Measurements from ENCODE around the gene PRR3.

The PRR3 gene

GRCh38 chr6:30537931-30538330 is 19.2 kb upstream of the PRR3 start:
- no peak for DNase-seq (ENCODE audit: low read depth, low spot score)

GRCh38 chr6:30541515-30542403 is 15.3 kb upstream of the PRR3 start:
- DNase-seq (ENCODE audit: low read depth, low spot score) = peak; percentile 72

- no peak for DNase-seq (ENCODE audit: low read depth, low spot score)
These were observed 14.7 kb upstream of the PRR3 start for GRCh38 chr6:30542404-30542725.

- DNase-seq (ENCODE audit: low read depth, low spot score) = no peak
These were observed 14.2 kb upstream of the PRR3 start for GRCh38 chr6:30542915-30543314.

- DNase-seq (ENCODE audit: low read depth, low spot score) = no peak
These were observed 13.3 kb upstream of the PRR3 start for GRCh38 chr6:30543821-30544220.

GRCh38 chr6:30544666-30545272 is 12.3 kb upstream of the PRR3 start:
- no peak for DNase-seq (ENCODE audit: low read depth, low spot score)

GRCh38 chr6:30547454-30547853 is 9.6 kb upstream of the PRR3 start:
- DNase-seq (ENCODE audit: low read depth, low spot score) = no peak

GRCh38 chr6:30548375-30548774 is 8.7 kb upstream of the PRR3 start:
- DNase-seq (ENCODE audit: low read depth, low spot score) = no peak

- no peak for DNase-seq (ENCODE audit: low read depth, low spot score)
These were observed 2.7 kb upstream of the PRR3 start for GRCh38 chr6:30554404-30554803.

GRCh38 chr6:30554962-30555815 is 1.9 kb upstream of the PRR3 start:
- DNase-seq (ENCODE audit: low read depth, low spot score) = no peak

GRCh38 chr6:30555816-30556065 is 1.4 kb upstream of the PRR3 start:
- DNase-seq (ENCODE audit: low read depth, low spot score) = no peak

- DNase-seq (ENCODE audit: low read depth, low spot score) = peak; percentile 97
These were observed 809 bp upstream of the PRR3 start, which contains the start of gene GNL1 for GRCh38 chr6:30556066-30556905. GNL1 (minus strand) TSS chr6:30556489; CDS start chr6:30556203, 286 bp downstream.

- DNase-seq (ENCODE audit: low read depth, low spot score) = peak; percentile 36
These were observed 537 bp downstream of the PRR3 start for GRCh38 chr6:30557683-30557981.

GRCh38 chr6:30560930-30561329 is 3.8 kb downstream of the PRR3 start:
- no peak for DNase-seq (ENCODE audit: low read depth, low spot score)

GRCh38 chr6:30562470-30563425 is 5.7 kb downstream of the PRR3 start:
- DNase-seq (ENCODE audit: low read depth, low spot score) = no peak

- DNase-seq (ENCODE audit: low read depth, low spot score) = no peak
These were observed 7.0 kb downstream of the PRR3 start for GRCh38 chr6:30564114-30564513.

- no peak for DNase-seq (ENCODE audit: low read depth, low spot score)
These were observed 8.7 kb downstream of the PRR3 start for GRCh38 chr6:30565772-30566171.

- DNase-seq (ENCODE audit: low read depth, low spot score) = no peak
These were observed 11.2 kb downstream of the PRR3 start for GRCh38 chr6:30568245-30568644.

- no peak for DNase-seq (ENCODE audit: low read depth, low spot score)
These were observed 13.2 kb downstream of the PRR3 start for GRCh38 chr6:30570263-30570662.

- DNase-seq (ENCODE audit: low read depth, low spot score) = no peak
These were observed 13.6 kb downstream of the PRR3 start for GRCh38 chr6:30570740-30571074.

All from activated CD4-positive, CD25-positive, alpha-beta regulatory T cell treated with anti-CD3 and anti-CD28 coated beads, Interleukin-2, amount 50 U/mL, for 16 hours (primary cell).